GM12872 (cell line): Measurements from ENCODE around the gene CDC42EP5.

Experiments used
- CTCF ChIP-seq: IDR thresholded peaks from 3 replicates; pipeline ENCODE4 v1.5.1; 2011; ENCODE audit warnings: low read depth, mild to moderate bottlenecking, low read length, moderate library complexity; ENCODE audit not compliant: insufficient read depth

CDC42EP5 gene

GRCh38 chr19:54448774-54449700 is 24.1 kb downstream of the CDC42EP5 start, which contains the start of gene LENG8:
TSS of gene LENG8 (plus strand) at chr19:54449199. CDS start at chr19:54451345, 2,146 bp downstream.
- TF ChIP-seq CTCF: no peak

- peak; percentile 0; the same call in 1 of the 3 replicates for TF ChIP-seq CTCF
These were observed 24.9 kb downstream of the CDC42EP5 start for GRCh38 chr19:54448040-54448773.

GRCh38 chr19:54444737-54445136 is 28.4 kb downstream of the CDC42EP5 start:
- no peak for TF ChIP-seq CTCF

- no peak for TF ChIP-seq CTCF
These were observed 32.5 kb downstream of the CDC42EP5 start for GRCh38 chr19:54440641-54441040.

GRCh38 chr19:54439174-54439851 is 33.8 kb downstream of the CDC42EP5 start:
- TF ChIP-seq CTCF: peak; percentile 60

GRCh38 chr19:54436628-54437252 is 36.4 kb downstream of the CDC42EP5 start:
- no peak for TF ChIP-seq CTCF
